ENCODE measurements around the gene ARF3. TPM values are rescaled to one million over a fixed set of nuclear protein-coding genes. Genes with fewer than 3 reads are reported as not detected.

ARF3 gene
- total and polyA plus RNA-seq, 2 donors (not counting 1 experiment from before 2014, with no cell fraction given), result 28.1 to 182 TPM

DNA sequence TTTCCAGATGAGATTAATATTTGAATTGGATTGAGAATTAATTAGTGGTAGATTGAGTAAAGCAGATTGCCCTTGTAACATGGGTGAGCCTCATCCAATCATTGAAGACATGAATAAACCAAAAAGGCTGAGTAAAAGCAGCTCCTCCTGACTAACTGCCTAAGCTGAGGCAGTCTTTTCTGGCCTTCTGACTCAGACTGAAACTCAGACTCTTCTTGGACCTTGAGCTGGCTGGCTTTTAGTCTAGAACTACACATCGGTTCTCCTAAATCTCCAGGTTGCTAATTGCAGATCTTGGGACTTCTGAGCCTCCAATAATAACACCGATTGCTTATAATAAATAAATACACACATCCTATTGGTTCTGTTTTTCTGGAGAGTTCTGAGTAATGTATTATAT lies 56.0 kb downstream of the ARF3 start:
- no peak for DNase-seq (ENCODE audit: low read depth in 2 of 2)
- no peak overlapping the region for H3K27ac ChIP-seq (ENCODE audit: insufficient read depth, low read length)
- no peak for TF ChIP-seq EZH2 (IDR thresholded peaks at IDR 0.05; ENCODE audit: low read length, missing control alignments)
- TF ChIP-seq, protein P1, sequence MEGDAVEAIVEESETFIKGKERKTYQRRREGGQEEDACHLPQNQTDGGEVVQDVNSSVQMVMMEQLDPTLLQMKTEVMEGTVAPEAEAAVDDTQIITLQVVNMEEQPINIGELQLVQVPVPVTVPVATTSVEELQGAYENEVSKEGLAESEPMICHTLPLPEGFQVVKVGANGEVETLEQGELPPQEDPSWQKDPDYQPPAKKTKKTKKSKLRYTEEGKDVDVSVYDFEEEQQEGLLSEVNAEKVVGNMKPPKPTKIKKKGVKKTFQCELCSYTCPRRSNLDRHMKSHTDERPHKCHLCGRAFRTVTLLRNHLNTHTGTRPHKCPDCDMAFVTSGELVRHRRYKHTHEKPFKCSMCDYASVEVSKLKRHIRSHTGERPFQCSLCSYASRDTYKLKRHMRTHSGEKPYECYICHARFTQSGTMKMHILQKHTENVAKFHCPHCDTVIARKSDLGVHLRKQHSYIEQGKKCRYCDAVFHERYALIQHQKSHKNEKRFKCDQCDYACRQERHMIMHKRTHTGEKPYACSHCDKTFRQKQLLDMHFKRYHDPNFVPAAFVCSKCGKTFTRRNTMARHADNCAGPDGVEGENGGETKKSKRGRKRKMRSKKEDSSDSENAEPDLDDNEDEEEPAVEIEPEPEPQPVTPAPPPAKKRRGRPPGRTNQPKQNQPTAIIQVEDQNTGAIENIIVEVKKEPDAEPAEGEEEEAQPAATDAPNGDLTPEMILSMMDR (conservative IDR thresholded peaks at IDR 0.05 in 1 of 2, IDR thresholded peaks at IDR 0.05 in 1 of 2; ENCODE audit: low read depth in 1 of 2, low read length in 2 of 2), result no peak
- H4K20me1 ChIP-seq (ENCODE audit: control insufficient read depth, extremely low read depth, insufficient read depth, low read length), result no peaks in the 10 kb centered on the region
- H3K9ac ChIP-seq (ENCODE audit: insufficient read depth, low read length), result no peak overlapping the region
- no peak overlapping the region for H2AFZ ChIP-seq (ENCODE audit: low read length)
- no peak overlapping the region for H3K4me3 ChIP-seq (replicated peaks in 1 of 4; ENCODE audit: control extremely low read depth in 1 of 4, insufficient read depth in 1 of 4, low read depth in 3 of 4, low read length in 4 of 4)
- no peaks in the 10 kb centered on the region for H3K79me2 ChIP-seq (ENCODE audit: control insufficient read depth, insufficient read depth, low read length)
- no peaks in the 10 kb centered on the region for H3K9me3 ChIP-seq (ENCODE audit: control insufficient read depth, insufficient read depth, low read depth, low read length)
- H3K27me3 ChIP-seq (ENCODE audit: control insufficient read depth, insufficient read depth, low read length), result peaks cover 6% of the 10 kb centered on the region
- H3K36me3 ChIP-seq (ENCODE audit: control insufficient read depth, insufficient read depth, low read length), result no peaks in the 10 kb centered on the region
- H3K4me2 ChIP-seq (ENCODE audit: extremely low read depth, insufficient read depth, low read length), result no peak overlapping the region
- H3K4me1 ChIP-seq (ENCODE audit: control insufficient read depth, extremely low read depth, insufficient read depth, low read length), result peaks cover 6% of the 10 kb centered on the region

- no peak overlapping the region for H3K9ac ChIP-seq (ENCODE audit: insufficient read depth, low read length)
- H3K4me3 ChIP-seq (replicated peaks in 1 of 4; ENCODE audit: control extremely low read depth in 1 of 4, insufficient read depth in 1 of 4, low read depth in 3 of 4, low read length in 4 of 4), result no peak overlapping the region
- H3K79me2 ChIP-seq (ENCODE audit: control insufficient read depth, insufficient read depth, low read length), result no peaks in the 10 kb centered on the region
- no peak for TF ChIP-seq EZH2 (IDR thresholded peaks at IDR 0.05; ENCODE audit: low read length, missing control alignments)
- TF ChIP-seq, protein P1 (conservative IDR thresholded peaks at IDR 0.05 in 1 of 2, IDR thresholded peaks at IDR 0.05 in 1 of 2; ENCODE audit: low read depth in 1 of 2, low read length in 2 of 2), result no peak
- H2AFZ ChIP-seq (ENCODE audit: low read length), result no peak overlapping the region
- H3K27me3 ChIP-seq (ENCODE audit: control insufficient read depth, insufficient read depth, low read length), result no peaks in the 10 kb centered on the region
- no peak for DNase-seq (ENCODE audit: low read depth in 2 of 2)
- H3K4me2 ChIP-seq (ENCODE audit: extremely low read depth, insufficient read depth, low read length), result no peak overlapping the region
- H4K20me1 ChIP-seq (ENCODE audit: control insufficient read depth, extremely low read depth, insufficient read depth, low read length), result no peaks in the 10 kb centered on the region
- peaks cover 6% of the 10 kb centered on the region for H3K4me1 ChIP-seq (ENCODE audit: control insufficient read depth, extremely low read depth, insufficient read depth, low read length)
- no peaks in the 10 kb centered on the region for H3K36me3 ChIP-seq (ENCODE audit: control insufficient read depth, insufficient read depth, low read length)
- no peaks in the 10 kb centered on the region for H3K9me3 ChIP-seq (ENCODE audit: control insufficient read depth, insufficient read depth, low read depth, low read length)
- no peak overlapping the region for H3K27ac ChIP-seq (ENCODE audit: insufficient read depth, low read length)
These were observed 57.6 kb downstream of the ARF3 start for GRCh38 chr12:48899651-48900050.

GRCh38 chr12:48894271-48894670 lies 63.0 kb downstream of the ARF3 start:
- H3K27me3 ChIP-seq (ENCODE audit: control insufficient read depth, insufficient read depth, low read length), result peaks cover 5% of the 10 kb centered on the region
- no peaks in the 10 kb centered on the region for H3K79me2 ChIP-seq (ENCODE audit: control insufficient read depth, insufficient read depth, low read length)
- no peak overlapping the region for H3K9ac ChIP-seq (ENCODE audit: insufficient read depth, low read length)
- H4K20me1 ChIP-seq (ENCODE audit: control insufficient read depth, extremely low read depth, insufficient read depth, low read length), result no peaks in the 10 kb centered on the region
- H2AFZ ChIP-seq (ENCODE audit: low read length), result no peak overlapping the region
- no peaks in the 10 kb centered on the region for H3K4me1 ChIP-seq (ENCODE audit: control insufficient read depth, extremely low read depth, insufficient read depth, low read length)
- no peaks in the 10 kb centered on the region for H3K36me3 ChIP-seq (ENCODE audit: control insufficient read depth, insufficient read depth, low read length)
- no peak for DNase-seq (ENCODE audit: low read depth in 2 of 2)
- H3K27ac ChIP-seq (ENCODE audit: insufficient read depth, low read length), result no peak overlapping the region
- no peak overlapping the region for H3K4me3 ChIP-seq (replicated peaks in 1 of 4; ENCODE audit: control extremely low read depth in 1 of 4, insufficient read depth in 1 of 4, low read depth in 3 of 4, low read length in 4 of 4)
- TF ChIP-seq, protein P1 (conservative IDR thresholded peaks at IDR 0.05 in 1 of 2, IDR thresholded peaks at IDR 0.05 in 1 of 2; ENCODE audit: low read depth in 1 of 2, low read length in 2 of 2), result no peak
- TF ChIP-seq EZH2 (IDR thresholded peaks at IDR 0.05; ENCODE audit: low read length, missing control alignments), result no peak
- H3K4me2 ChIP-seq (ENCODE audit: extremely low read depth, insufficient read depth, low read length), result no peak overlapping the region
- no peaks in the 10 kb centered on the region for H3K9me3 ChIP-seq (ENCODE audit: control insufficient read depth, insufficient read depth, low read depth, low read length)
